ENCODE measurements around the gene KRT81.
"Not testable (repeated sequence)": the region's sequence is repeated elsewhere in the genome, so short reads cannot be mapped to it uniquely, and the experiment has no call there.

KRT81 gene

DNA sequence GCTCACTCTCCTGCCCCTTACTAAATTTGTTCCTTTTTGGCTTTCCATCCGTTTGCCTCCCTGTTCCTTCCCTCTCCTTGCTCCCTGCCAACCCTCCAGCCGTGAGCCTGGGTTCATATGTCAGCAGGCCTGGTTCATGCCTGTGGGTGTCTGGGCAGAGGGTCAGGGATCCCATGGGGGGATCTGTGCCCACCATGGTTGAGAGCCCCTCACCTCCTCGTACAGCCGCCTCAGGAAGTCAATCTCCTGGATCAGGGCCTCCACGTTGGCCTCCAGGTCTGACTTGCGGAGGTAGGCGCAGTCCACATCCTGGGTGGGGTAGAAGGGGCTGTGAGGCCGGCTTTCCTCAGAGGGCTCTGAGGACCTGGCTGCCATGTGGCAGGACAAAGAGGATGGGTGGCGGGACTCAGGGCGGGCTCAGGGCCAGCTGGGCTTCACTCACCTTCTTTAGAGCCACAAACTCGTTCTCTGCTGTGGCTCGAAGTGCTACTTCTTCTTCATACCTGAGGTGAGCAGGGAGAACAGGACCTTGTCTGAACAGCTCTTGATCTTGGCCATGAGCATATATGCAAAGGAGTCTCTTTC lies 26.2 kb upstream of the KRT81 start:
- no peak for DNase-seq

DNA sequence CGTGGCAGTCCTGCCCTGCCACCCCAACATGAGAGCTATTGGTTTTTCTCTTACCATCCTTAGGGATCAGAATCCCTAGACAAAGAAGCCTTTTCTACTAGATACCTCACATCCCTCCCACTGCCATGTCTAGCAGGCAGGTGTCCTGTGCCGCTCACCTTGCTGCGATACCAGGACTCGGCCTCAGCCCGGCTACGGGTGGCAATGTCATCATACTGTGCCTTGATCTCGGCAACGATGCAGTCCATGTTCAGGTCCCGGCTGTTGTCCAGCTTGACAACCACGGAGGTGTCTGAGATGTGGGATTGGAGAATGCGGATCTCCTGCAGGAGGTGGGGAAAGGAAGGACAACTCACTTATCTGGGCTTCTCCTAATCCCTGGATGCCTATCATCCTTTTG lies 25.4 kb upstream of the KRT81 start:
- no peak for DNase-seq

DNA sequence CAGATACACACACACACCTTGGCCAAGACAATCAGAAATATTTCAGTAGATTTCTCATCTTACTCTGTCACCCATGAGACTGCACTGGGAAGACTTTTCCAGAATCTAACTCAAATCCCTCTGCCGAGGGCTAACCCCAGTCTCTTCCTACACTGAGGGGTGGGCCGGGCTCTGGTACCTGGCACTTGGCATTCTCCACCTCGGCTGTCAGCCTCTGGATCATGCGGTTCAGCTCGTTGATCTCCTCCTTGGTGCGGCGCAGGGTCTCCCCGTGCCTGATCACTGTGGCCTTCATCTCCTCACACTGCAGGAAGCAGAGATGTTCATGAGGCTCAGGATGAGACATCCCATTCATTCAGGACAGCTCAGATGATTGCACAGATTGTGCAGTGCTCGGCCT lies 25.0 kb upstream of the KRT81 start:
- DNase-seq: no peak

DNA sequence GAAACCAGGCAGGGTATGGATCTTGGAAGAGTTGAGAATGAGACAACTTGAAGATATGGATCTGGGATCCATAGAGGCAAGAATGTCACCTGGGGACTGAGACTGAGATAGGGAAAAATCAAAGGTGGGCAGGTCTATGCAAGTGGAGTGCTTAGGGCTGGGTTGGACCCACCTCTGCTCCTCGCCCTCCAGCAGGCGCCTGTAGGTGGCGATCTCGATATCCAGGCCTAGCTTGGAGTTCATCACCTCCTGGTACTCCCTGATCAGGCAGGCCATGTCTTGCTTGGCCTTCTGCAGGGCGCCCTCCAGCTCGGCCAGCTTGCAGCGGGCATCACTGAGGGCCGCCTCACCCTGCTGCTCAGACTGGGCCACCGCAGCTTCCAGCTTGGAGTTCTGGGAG lies 24.4 kb upstream of the KRT81 start:
- peak; percentile 13 for DNase-seq

DNA sequence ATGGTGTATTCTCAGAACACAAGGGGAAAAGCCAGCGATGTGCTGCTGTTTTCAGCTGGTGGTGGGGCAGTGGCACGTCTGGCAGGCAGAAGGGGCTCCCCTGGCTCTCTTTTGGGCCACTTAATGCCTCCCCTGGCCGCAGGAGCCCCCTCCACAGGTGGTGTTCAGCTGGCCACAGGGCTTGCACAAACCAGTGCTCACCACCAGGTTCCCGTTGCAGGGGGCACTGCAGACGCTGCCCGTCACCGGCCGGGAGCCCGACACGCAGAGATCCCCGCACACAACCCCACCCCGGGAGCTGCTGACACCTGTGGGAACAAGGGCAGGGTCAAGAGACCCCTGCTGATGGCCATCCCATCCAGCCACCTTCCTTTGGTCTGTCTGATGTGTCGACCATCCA lies 23.2 kb upstream of the KRT81 start:
- no peak for DNase-seq

DNA sequence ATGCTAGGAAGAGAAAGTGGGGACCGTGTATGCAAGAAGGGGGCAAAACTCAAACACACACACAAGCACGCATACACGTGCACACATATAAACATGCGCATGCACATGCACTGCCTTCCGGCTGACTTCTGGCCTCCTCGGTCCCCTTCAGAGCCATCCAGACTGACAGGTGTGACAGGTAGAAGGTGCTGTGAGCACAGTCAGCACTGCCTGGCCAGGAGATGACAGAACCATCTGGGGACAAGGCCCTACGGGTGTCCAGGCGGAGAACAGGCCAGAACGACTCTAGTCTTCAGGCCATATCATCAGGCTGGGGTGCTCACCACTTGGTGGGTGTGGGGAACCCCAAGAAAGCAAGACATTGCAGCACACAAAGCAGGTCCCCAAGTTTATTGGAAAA lies 22.6 kb upstream of the KRT81 start:
- no peak for DNase-seq

DNA sequence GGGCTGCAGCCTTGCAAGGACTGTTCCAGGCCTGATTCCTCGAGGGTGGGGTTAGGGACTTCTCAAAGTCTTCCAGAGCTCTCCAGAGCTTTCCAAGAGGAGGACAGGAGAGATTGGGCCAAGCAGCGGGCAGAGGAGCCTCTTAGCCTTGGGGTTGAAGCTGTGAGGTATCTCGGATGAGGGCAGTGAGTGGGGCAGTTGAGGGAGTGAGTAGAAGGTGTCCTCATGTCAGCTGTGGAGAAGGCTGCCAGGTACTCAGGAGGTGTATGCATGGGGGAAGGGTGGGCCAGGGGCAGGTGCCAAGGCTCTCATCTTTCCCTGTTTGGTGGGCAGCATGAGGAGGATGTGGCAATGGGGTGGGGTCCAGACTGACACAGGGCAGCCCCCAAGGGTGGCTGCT lies 22.1 kb upstream of the KRT81 start:
- no peak for DNase-seq

DNA sequence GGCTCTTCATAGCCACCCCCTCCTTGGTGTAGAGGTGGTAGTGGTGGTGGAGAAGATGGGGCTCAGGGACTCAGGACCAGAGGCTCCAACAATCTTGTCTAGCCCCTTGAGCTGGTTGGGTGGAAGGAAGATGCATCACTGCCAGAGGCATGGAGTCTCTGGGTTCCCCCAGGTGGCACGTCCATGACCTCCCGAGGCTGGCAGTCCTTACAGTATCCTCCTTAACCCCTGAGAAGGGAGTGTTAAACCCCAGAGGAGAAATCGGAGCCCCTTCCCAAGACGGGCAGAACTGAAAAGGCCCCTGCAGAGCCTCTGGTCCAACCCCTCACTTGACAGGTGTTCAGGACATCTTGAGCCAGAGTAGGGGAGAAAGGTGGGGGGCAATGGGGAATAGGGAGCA lies 20.8 kb upstream of the KRT81 start:
- DNase-seq: no peak

DNA sequence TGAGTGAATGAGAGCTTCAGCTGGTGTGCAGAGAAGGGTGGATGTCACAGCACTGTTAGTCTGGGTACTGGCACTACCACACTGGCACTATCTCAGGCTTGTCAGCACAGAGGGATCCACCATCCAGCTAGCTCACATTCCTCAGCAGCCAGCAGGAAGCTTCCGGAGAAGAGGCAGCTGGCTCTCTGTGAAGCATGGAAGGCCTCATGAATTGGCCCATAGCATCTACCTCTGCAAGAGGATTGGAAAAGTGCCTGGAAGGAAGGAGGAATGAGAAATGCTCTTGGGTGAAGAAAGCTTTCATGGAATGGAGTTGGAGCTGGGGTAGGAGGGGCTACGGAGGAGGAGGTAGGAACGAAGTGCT lies 19.9 kb upstream of the KRT81 start:
- DNase-seq: no peak

DNA sequence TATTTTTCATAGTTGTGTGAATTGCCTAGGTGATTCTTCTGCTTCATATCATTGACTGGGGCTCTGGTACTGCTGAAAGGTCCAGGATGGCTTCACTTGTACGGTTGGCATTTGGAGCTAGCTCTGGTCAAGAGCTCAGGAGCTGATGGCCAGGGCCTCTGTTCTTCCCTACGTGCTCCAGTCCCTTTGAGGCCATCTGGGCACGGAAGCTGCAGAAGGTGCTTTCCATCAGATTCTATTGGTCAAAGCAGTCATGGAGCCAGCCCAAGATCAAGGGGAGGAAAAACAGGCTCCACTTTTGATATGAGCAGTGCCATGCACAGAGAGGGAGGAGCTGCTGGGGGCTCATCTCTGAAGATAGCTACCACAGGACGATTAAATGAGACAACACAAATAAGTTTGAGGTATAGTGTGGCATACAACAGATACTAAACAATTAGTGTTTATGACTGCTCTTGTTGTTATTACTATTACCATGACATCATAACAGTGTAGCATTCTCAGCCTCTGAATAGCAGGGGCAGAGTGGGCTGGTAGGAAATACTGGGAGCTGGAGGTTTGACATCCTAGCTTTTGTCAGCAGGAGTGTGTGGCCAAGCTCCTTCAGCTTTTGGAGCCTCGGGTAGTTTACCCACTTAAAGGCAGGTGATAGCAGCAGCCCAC lies 19.4 kb upstream of the KRT81 start:
- no peak for DNase-seq

DNA sequence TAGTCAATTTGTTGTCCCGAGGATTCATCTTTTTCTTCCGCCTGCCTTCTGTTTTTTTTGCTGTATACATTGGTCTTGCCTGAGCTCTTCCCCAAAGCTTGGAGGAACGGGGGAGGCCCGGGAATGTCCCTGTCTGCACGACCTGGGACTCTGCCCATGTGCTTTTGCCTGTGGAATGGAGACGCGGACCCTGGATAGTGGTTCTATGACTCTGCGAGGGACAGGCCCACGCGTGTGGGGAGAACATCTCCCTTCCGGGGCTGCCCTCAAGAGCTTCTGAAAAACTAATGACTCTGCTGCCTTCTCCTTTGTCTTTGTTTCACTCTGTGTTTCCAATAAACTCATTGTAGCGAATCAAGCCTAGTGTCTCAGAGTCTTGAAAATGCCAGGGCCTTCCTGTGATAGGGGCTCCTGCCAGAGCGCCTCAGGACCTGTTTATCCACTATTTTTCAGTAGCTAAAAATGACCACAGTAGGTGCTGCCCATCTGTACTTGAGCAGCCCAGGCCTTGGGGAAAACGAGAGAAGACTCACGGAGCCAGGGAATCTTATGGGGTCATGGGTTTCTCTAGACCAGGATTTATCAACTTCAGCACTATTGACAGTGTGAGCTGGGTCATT lies 17.6 kb upstream of the KRT81 start:
- DNase-seq: no peak

DNA sequence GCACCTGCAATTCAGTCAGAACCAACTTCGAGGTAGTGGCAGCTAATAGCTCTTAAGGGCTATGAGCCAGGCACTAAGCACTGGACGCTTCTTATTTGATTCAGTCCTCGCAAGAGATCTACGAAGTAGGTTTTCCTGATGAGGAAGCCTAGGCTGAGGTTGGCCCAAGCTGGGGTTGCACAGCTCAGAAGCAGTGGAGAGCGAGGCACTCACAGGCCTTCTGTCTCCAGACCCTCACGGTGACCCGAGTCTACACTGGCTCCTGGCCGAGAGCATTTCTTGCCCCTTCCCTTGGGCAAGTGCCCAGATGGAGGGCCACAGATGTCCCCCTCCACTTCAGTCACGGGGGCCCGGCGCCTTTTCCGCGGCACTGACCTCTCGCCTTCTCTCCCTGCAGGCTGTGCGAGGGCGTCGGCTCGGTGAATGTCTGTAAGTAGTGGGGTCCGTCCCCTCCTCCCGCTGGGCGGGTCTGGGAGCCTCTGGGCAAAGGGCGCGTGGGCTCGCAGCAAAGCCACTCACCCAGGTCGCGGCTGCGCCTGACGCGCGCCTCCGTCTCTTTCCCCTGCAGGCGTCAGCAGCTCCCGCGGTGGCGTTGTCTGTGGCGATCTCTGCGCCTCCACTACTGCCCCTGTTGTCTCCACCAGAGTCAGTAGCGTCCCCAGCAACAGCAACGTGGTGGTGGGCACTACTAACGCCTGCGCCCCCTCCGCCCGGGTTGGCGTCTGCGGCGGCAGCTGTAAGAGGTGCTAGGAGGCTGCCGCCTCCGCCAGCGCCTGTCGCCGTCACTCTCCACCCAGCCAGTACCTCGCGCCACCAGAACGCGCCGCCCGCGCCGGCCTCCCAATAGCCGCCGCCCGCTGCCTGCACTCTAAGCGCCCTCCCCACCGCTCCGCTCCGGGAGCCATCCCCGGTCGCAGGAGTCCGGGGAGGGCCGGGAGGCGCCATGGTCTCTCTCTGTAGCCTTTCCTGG lies 16.8 kb upstream of the KRT81 start:
- peak; percentile 12 for DNase-seq

DNA sequence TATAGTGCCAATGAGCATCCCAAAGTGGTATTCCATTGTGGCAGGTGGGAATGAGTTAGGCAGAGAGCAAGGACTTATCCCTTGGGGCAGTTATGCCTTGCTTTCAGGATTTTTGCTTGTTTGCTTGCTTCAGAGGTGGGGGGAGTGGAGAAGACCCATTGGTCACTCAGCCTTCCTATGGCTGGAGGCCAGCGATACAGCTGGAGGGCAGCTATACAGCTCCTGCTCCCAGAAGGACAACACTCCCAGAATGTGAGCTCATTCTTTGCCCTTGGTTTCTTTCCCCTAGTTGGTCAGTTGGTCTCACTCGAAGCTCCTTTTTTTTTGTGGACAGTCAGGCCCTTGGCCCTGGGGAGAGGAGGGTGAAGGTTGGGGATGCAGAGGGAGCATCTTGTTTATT lies 15.4 kb upstream of the KRT81 start:
- DNase-seq: no peak

DNA sequence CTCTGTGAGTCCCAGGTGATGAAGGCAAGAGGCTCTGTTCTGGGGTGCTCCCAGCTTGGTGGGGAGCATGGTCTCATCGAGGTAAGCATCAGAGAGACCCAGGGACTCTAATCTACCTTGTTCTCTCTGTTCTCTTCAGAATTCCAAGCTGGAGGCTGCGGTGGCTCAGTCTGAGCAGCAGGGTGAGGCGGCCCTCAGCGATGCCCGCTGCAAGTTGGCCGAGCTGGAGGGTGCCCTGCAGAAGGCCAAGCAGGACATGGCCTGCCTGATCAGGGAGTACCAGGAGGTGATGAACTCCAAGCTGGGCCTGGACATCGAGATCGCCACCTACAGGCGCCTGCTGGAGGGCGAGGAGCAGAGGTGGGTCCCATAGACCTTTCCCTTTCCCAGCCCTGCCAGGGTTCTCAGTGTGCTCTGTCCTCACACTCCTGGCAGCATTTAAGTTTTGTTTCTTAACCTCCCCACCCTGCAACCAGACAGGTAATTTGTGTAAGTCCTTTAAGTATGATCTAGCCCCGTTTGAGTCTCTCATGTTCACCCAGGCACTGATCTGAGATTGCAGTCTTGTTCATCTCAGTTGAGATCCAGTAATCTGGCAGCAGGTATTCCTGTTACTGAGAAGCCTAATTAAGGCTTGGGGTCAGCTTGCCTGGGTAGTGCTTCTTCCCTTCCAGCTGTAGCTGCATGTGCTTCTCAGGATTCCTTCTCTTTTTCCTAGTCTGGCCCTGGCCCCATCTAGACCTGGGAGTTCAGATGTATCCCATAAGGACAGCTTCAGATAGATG lies 14.8 kb upstream of the KRT81 start:
- DNase-seq: no peak

DNA sequence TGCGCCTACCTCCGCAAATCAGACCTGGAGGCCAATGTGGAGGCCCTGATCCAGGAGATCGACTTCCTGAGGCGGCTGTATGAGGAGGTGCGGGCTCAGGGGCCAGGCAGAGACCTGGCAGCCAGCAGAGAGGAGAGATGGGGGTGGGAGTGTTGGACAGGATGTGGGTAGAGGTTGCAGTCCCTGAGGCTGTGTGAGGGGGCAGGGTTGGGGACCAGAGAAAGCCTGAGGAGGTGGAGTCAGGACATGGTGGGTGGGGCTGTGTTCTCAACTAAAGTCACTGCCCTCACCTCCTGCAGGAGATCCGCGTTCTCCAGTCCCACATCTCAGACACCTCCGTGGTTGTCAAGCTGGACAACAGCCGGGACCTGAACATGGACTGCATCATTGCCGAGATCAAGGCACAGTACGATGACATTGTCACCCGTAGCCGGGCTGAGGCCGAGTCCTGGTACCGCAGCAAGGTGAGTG lies 13.6 kb upstream of the KRT81 start:
- DNase-seq: peak; percentile 18

DNA sequence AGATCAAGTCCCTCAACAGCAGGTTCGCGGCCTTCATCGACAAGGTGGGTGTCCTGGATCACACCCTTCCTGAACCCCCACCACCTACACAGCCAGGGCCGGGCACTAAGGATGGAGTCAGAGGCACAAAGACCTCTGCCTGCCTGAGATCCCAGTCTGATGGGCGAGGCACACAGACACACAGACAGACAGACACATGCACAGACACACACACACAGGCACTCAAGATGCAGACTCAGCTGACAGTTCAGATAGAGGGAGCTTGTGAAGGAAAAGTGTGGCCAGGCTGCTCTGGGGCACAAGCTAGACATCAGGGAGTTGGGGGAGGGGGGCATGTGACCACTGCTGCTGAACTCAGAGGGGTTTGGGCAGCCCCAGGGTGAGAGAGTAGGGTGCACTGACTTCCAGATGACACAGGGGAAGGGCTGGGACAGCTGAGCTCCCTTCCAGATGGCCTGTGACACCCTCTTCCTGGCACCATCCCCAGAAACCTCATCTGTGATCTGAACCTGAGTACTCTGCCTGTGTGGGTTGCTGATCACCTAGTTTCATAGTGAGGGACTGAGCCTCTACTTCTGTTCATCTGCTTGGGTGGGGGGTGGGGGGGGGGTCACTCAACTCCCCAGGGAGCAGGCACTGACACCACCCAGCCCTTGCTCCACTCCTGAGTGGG lies 11.0 kb upstream of the KRT81 start:
- DNase-seq: not testable (repeated sequence)

DNA sequence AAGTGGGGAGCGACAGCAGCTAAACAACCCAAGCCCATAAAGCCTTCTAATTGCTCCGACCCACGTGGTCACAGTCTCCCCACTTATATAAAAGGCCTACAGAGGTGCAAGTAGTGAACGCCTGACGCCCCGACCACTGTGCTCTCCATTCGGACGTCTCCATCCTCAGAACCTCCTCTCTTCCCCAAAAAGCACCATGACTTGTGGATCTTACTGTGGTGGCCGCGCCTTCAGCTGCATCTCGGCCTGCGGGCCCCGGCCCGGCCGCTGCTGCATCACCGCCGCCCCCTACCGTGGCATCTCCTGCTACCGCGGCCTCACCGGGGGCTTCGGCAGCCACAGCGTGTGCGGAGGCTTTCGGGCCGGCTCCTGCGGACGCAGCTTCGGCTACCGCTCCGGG lies 10.4 kb upstream of the KRT81 start:
- DNase-seq: not testable (repeated sequence)

DNA sequence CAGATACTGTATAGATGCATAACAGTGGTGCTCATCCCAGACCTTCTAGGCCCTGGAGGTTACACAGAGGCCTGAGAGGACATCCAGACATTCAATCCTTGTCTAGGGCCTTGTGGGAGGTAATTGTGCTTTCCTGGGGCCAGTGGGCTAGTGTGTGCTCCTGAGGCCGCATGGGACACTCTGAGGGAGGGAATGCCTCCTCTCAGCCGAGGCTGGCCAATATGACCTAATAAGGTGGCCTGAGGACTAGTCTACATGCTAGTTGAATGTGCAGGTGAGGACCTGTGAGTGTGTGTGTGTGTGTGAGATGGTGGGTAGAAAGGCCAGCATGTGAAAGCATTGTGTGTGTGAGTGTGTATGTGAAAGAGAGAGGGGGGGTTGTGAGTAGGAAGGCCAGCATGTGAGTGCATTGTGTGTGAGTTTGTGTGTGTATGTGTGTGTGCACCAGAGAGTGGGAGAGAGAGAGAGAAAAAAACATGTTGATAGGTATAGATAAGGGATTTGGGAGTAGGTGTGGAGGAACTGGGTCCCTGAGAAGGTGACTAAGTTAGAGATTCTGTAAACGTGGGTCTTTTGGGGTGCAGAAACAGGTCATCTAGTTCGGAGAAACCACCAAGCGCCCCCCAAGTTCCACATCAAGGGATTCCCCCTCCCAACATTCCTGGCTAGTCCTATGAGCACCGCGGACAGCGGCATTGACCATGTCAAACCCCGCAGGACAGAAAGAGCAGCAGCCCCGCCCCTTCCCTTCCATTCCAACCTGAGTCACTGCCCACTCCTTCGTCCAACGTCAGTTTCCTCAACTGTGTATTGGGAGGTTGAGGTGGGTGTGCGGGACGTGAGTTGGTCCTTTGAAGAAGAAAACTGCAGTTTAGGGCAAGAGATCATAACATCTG lies 9.7 kb upstream of the KRT81 start:
- DNase-seq: no peak

DNA sequence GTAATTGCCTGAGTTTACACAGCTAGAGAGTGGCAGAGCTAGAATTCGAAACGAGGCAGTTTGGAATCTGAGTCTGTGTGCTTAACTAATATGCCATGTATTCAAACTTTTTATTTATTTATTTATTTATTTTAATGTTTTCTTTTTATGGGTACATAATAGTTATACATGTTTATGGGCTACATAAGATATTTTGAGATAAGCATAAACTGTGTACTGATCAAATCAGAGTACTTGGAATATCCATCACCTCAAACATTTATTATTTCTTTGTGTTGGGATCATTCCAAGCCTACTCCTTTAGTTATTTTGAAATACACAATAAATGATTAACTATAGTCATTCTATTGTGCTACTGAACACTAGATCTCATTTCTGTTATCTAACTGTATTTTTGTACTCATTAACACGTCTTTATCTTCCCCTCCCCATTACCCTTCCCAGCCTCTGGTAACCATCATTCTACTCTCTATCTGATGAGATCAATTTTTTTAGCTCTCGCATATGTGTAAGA lies 7.4 kb upstream of the KRT81 start:
- DNase-seq: no peak

DNA sequence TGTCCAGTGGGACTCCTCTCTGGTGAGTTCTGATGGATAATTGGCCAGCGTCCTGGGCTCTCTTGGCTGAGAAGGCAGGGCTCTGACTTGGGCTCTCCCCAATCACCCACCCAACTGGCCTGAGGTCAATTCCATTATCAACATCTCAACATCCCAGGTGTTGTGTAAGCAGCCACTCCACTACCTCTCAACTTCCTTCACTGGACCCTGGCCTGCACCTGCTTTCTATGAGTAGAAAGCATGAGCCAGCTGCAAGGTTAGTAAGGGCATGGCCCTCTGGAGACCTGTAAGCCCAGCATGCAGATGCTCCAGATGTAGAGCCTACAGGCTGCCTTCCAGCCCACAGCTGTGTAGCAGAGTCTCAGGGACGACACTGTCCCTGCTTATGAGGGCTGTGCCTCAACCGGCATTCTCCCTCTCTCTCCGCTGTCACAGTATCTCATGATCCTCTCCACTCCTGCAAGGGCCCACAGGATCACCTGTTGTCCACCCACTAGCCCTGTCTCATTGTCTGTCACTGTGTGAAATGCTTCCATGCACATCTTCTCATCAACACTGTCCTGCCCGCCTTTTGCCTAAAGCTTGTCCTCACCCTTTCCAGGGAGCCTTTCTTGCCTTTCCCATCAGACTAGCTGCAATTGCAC lies 5.4 kb upstream of the KRT81 start:
- no peak for DNase-seq
